ENCODE measurements around the gene TFG.
A peak's percentile ranks its signal among the peaks of the same experiment; 100 is the strongest.

TFG gene

DNA sequence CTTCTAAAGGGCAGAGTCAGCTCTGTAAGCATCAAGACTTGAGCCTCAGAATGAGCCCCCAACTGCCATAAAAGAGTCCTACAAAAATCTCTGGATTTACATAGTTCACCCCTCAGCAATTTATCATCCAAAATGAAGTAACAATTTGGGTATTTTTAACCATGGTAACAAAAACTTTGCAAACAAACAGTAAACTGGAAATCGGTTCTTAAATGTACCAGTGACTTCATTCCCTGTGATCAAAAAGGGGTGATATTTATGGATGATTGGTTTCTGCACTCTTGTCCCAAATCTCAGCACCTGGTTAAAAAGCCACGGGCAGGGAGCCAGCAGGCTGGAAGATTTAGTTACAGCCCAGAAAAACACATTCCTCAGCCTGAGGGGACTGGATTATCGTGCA is 73.6 kb downstream of the TFG start:
- no peak for ATAC-seq (ENCODE audit: low read depth)

DNA sequence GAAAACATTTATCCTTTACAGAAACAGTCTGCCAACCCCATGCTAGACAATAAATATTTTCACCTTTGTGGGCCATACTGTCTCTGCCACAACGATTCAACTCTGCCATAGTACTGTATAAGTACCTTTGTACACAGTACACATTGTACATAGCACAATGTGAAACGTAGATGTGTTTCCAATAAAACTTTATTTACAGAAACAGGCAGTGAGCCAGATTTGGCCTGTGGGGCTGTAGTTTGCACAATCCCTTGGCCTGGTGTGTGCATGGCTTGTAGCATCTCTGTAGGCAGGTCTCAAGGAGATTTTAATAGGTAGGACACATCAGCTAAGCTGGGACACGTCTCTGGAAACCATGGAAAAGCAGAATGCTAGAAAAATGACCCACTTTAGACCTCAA is 74.3 kb downstream of the TFG start:
- H3K9me3 ChIP-seq (ENCODE audit: severe bottlenecking): no peaks in the 10 kb centered on the region
- peaks cover 2% of the 10 kb centered on the region for H3K4me1 ChIP-seq (ENCODE audit: insufficient read depth, poor library complexity, severe bottlenecking)
- H3K4me3 ChIP-seq (ENCODE audit: severe bottlenecking): no peak overlapping the region
- TF ChIP-seq, protein P1, sequence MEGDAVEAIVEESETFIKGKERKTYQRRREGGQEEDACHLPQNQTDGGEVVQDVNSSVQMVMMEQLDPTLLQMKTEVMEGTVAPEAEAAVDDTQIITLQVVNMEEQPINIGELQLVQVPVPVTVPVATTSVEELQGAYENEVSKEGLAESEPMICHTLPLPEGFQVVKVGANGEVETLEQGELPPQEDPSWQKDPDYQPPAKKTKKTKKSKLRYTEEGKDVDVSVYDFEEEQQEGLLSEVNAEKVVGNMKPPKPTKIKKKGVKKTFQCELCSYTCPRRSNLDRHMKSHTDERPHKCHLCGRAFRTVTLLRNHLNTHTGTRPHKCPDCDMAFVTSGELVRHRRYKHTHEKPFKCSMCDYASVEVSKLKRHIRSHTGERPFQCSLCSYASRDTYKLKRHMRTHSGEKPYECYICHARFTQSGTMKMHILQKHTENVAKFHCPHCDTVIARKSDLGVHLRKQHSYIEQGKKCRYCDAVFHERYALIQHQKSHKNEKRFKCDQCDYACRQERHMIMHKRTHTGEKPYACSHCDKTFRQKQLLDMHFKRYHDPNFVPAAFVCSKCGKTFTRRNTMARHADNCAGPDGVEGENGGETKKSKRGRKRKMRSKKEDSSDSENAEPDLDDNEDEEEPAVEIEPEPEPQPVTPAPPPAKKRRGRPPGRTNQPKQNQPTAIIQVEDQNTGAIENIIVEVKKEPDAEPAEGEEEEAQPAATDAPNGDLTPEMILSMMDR (IDR thresholded peaks at IDR 0.05; ENCODE audit: poor library complexity, severe bottlenecking): no peak
- no peak overlapping the region for H3K27ac ChIP-seq (ENCODE audit: poor library complexity, severe bottlenecking)
- no peak for DNase-seq (ENCODE audit: low spot score)
- no peaks in the 10 kb centered on the region for H3K27me3 ChIP-seq (ENCODE audit: insufficient read depth, poor library complexity, severe bottlenecking)
- no peaks in the 10 kb centered on the region for H3K36me3 ChIP-seq (ENCODE audit: low read depth)
- no peak for ATAC-seq (ENCODE audit: low read depth)

More for the DNA sequence above, 73.6 kb downstream of the TFG start:
- Histone ChIP-seq H3K4me3 (ENCODE audit: severe bottlenecking) (no peak overlapping the region), H3K9me3 (ENCODE audit: severe bottlenecking) (no peaks in the 10 kb centered on the region), H3K36me3 (ENCODE audit: low read depth) (no peaks in the 10 kb centered on the region), H3K27me3 (ENCODE audit: insufficient read depth, poor library complexity, severe bottlenecking) (no peaks in the 10 kb centered on the region), H3K4me1 (ENCODE audit: insufficient read depth, poor library complexity, severe bottlenecking) (peaks cover 2% of the 10 kb centered on the region), H3K27ac (ENCODE audit: poor library complexity, severe bottlenecking) (no peak overlapping the region)
- DNase-seq (ENCODE audit: low spot score): no peak
- TF ChIP-seq, protein P1 (IDR thresholded peaks at IDR 0.05; ENCODE audit: poor library complexity, severe bottlenecking): no peak

DNA sequence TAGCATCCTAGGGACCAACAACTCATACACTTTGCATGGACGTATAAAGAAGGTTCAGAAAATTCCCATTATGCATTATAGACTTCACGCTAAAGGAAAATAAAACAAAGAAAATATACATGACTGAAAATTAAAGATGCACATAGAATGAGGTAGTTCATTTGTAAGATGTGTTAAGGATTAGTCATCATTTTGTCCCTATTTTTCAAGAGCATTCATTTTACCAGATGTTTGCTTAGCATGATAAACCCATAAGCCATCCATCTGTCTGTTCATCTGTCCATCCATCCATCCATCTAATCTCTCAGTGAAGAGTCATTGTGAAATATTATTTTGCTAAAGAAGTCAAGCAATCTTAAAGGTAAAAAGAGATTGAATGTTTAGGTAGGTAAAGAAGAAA is 80.3 kb downstream of the TFG start:
- Histone ChIP-seq H3K9me3 (ENCODE audit: severe bottlenecking) (no peaks in the 10 kb centered on the region), H3K27ac (ENCODE audit: poor library complexity, severe bottlenecking) (no peak overlapping the region), H3K36me3 (ENCODE audit: low read depth) (no peaks in the 10 kb centered on the region), H3K27me3 (ENCODE audit: insufficient read depth, poor library complexity, severe bottlenecking) (no peaks in the 10 kb centered on the region), H3K4me3 (ENCODE audit: severe bottlenecking) (no peak overlapping the region), H3K4me1 (ENCODE audit: insufficient read depth, poor library complexity, severe bottlenecking) (no peaks in the 10 kb centered on the region)
- TF ChIP-seq, protein P1 (IDR thresholded peaks at IDR 0.05; ENCODE audit: poor library complexity, severe bottlenecking): no peak
- DNase-seq (ENCODE audit: low spot score): no peak
- ATAC-seq (ENCODE audit: low read depth): no peak

DNA sequence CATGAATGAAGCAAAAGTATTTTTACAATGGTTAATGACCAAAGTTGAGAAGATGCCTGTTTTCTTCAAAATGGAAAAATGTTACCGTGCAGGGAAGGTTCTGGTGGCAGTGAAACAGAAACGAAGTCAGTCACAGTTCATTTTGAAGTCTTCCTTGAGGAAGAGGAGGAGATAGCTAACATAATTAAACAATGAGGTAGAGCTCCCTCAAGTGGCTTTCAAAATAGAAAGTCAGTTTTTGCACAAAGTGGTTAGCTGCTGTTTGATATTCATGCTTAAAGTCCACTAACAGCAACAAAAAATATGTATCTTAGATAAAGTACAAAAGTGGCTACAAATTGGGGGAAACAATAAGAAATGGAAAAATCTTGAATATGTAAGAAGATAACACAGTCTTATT is 87.3 kb downstream of the TFG start:
- no peaks in the 10 kb centered on the region for H3K36me3 ChIP-seq (ENCODE audit: low read depth)
- H3K27me3 ChIP-seq (ENCODE audit: insufficient read depth, poor library complexity, severe bottlenecking): no peaks in the 10 kb centered on the region
- no peak overlapping the region for H3K27ac ChIP-seq (ENCODE audit: poor library complexity, severe bottlenecking)
- ATAC-seq (ENCODE audit: low read depth) (0 out of 3 replicates have a peak, but pooled peaks have one; percentile 23), DNase-seq (ENCODE audit: low spot score) (no peak)
- H3K4me1 ChIP-seq (ENCODE audit: insufficient read depth, poor library complexity, severe bottlenecking): peaks cover 10% of the 10 kb centered on the region
- peaks cover 2% of the 10 kb centered on the region for H3K9me3 ChIP-seq (ENCODE audit: severe bottlenecking)
- TF ChIP-seq, protein P1 (IDR thresholded peaks at IDR 0.05; ENCODE audit: poor library complexity, severe bottlenecking): peak; percentile 72
- H3K4me3 ChIP-seq (ENCODE audit: severe bottlenecking): no peak overlapping the region

DNA sequence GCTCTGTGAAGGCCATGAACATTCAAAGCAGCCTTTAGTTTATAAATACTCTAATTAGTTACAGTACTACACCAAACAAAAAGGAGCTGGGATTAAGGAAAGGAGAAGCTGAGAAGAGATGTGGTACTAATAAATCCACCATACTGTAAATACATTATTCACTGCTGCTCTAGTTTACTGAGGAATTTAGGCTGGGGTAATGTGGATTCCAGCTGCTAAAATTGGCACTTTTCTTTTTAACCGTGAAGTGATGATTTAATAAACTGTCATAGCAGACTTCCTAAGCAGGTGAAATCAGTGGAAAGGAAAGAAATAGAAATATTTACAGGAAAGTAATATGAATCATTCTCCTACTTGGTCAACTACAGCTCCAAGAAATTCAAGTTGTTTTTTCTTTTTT is 88.7 kb downstream of the TFG start:
- TF ChIP-seq, protein P1 (IDR thresholded peaks at IDR 0.05; ENCODE audit: poor library complexity, severe bottlenecking): no peak
- no peak overlapping the region for H3K27ac ChIP-seq (ENCODE audit: poor library complexity, severe bottlenecking)
- peaks cover 15% of the 10 kb centered on the region for H3K4me1 ChIP-seq (ENCODE audit: insufficient read depth, poor library complexity, severe bottlenecking)
- H3K36me3 ChIP-seq (ENCODE audit: low read depth): no peaks in the 10 kb centered on the region
- no peaks in the 10 kb centered on the region for H3K27me3 ChIP-seq (ENCODE audit: insufficient read depth, poor library complexity, severe bottlenecking)
- ATAC-seq (ENCODE audit: low read depth) (no peak), DNase-seq (ENCODE audit: low spot score) (no peak)
- peaks cover 2% of the 10 kb centered on the region for H3K9me3 ChIP-seq (ENCODE audit: severe bottlenecking)
- H3K4me3 ChIP-seq (ENCODE audit: severe bottlenecking): no peak overlapping the region
